Left forelimb (tissue), 1 donor: ENCODE data around the gene OLFML2A.
A peak's percentile ranks its signal among the peaks of the same experiment; 100 is the strongest.

ENCODE experiments used
- DNase-seq: peaks from one replicate; pipeline ENCODE4 v3.0.0-alpha.2; 2018; ENCODE audit warnings: low spot score

Gene OLFML2A

DNA sequence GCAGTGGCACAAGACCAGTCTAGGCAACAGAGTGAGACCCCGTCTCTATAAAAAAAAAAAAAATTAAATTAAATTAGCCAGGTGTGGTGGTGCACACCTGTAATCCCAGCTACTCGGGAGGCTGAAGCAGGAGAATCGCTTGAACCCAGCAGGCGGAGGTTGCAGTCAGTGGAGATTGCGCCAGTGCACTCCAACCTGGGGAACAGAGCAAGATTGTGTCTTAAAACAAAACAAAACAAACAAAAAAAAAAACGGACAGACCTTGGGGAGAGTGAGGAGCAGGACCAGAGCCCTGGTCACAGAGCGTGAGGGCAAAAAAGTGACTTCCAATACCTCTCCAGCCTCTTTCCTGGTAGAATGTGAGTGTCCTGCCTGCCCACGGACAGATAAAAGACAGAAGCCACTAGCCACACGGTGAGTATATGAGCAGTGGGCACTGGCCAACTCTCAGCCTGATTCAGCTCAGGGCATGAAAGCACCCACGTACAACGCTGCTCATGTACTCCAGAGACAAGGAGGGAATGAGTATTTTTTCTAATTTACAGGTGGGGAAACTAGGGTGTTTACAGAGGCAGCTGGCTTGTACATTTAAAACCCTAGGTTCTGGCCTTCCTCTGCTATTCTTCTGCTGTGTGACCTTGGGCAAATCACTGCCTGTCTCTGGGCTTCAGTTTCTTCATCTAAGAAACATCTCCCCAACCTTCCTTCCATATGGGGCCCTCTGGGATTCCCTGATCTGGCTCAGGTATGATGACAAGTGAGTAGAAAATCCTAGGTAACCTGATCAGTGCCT lies 1.8 kb downstream of the OLFML2A start:
- DNase-seq, result no peak

DNA sequence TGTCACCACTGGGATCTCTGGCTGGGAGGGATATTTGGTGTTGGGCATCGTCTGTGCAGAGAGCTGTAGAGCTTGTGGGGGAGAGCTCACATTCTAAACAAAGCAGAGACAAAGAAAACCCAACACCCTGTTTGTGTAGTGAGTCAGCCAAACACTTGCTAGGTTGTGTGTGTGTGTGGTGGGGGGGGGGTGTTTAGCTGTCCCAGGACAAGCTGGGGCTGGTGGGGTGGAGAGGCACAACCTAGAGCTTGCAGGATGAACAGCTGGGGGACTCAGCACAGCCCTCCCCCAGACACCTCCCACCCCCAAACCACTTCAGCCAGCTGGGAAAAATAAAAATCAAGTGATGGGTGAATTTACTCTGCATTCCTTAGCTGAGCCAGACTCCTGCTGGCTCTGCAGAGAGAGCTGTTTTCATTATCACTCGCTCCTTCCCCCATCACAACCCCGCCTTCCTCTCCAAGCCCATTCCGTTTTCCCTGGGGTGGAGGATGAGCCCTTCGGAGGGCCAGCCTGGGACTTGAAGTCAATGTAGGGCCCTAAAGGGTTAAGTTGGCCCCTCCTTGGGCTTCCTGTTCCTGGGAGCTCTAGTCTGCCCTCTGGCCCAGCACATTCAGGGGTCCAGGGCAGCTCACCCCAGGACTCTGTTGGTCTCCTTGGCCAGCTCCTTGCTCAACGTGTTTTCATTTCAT lies 2.6 kb downstream of the OLFML2A start:
- no peak for DNase-seq

- no peak for DNase-seq
Observed at GRCh38 chr9:124780060-124780756, 3.3 kb downstream of the OLFML2A start.

GRCh38 chr9:124780757-124781151 lies 3.8 kb downstream of the OLFML2A start:
- DNase-seq, result no peak

DNA sequence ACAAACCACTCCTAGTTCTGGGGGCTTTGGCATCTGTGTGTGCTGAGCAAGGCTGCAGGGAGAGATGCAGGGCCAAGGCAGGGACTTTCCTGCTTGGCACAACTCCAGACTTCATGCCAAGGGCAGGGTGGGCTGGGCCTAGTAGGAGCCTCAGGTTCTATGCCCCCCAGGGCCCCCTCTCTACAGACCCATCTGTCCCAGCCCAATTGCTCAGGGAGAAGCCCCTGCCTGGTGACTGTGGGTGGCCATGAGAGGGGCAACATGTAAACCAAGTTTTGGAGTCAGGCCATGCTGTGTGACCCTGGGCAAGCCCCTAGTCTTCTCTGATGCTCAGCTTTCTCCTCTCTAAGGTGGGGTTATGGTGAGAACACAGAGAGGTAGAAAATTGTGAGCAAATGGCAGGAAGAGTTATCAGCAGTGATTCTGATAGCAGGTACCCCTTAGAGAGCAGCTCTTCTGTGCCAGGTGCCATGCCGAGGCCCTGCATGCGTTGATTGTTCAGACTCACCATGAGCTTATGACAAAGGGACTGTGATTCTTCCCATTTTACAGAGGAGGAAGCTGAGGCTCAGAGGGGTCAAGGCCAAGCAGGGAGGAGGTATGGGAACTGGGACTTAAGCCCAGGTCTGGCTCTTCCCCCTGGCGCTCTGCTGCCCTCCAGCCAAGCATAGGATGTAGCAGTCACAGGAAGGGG lies 5.2 kb downstream of the OLFML2A start:
- DNase-seq, result peak; percentile 26

DNA sequence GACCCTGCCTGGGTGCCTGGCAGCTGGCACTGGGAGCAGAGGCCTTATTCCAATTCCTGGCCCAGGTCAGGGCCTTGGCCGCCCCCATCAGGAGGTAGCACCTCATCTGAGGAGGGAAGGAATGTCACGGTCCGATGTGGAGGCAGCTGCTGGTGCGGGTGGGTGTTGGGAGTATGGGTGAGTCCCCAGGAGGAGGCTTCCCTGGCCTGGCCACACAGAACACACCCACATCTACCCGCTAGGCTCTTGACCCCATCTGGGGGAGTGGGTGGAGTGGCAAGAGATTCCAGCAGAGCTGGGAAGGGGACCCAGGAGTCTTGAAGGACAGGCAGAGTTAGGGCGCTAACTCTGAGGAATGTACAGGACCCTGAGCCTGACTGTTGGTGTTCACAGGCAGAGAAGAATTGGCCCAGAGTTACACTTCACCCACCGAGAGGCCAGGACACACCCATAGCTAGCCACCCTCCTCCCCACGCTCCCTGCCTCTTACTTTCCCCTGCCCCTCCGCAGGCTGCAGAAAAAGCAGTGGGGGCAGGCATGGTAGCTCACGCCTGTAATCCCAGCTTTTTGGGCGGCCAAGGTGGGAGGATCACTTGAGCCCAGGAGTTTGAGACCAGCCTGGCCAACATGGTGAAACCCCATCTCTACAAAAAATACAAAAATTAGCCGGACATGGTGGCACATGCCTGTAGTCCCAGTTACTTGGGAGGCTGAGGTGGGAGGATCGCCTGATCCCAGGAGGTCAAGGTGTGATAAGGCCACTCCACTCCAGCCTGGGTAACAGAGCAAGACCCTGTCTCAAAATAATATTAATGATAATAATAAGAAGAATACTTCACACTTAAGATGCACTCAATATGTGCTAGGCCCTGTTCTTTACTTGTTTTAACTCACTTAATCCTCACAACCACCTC lies 6.0 kb downstream of the OLFML2A start:
- peak; percentile 60 for DNase-seq

GRCh38 chr9:124783830-124784229 lies 6.9 kb downstream of the OLFML2A start:
- peak; percentile 11 for DNase-seq

- DNase-seq, result no peak
Observed at GRCh38 chr9:124784509-124784908, 7.6 kb downstream of the OLFML2A start.

DNA sequence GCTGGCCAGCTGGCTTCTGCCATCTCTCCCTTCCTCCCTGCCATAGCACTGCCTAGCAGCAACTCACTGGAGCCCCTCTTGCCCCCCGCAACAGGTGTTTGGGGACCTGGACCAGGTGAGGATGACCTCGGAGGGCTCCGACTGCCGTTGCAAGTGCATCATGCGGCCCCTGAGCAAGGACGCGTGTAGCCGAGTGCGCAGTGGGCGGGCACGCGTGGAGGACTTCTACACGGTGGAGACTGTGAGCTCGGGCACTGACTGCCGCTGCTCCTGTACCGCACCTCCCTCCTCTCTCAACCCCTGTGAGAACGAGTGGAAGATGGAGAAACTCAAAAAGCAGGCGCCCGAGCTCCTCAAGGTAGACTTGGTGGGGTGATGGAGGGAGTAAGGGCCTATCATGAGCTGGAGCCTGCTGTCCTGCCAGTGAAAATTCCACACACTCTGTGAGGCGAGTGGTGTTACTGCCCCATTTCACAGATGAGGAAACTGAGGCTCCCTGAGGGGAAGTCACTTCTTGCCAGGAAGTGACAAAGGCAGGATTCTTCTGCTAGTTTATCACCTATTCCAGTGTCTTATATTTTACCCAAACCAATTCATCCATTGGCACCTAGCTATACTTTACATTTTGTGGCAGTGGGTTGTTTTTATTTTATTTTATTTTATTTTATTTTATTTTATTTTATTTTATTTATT lies 10.1 kb downstream of the OLFML2A start:
- peak; percentile 18 for DNase-seq

- DNase-seq, result no peak
Observed at GRCh38 chr9:124788542-124789217, 11.7 kb downstream of the OLFML2A start.

DNA sequence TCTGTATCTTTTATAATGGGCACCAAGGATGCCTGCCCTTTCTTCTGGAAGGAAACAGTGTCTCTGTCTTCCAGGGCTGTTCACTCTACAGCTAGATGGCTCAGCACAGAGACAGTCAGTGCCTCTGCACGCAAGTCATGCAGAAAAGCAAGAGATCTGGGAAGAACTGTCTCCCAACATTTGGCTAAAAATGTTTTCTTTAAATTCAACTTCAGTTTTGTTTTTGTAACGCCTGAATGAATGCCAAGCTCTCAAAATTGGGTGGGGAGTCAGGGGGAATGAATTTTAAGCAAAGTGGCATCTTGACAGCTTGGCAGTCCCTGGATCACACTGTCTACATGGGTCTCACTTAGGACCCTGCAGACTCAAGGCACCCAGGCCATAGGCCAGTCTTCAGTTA lies 12.6 kb downstream of the OLFML2A start:
- DNase-seq, result peak; percentile 9

DNA sequence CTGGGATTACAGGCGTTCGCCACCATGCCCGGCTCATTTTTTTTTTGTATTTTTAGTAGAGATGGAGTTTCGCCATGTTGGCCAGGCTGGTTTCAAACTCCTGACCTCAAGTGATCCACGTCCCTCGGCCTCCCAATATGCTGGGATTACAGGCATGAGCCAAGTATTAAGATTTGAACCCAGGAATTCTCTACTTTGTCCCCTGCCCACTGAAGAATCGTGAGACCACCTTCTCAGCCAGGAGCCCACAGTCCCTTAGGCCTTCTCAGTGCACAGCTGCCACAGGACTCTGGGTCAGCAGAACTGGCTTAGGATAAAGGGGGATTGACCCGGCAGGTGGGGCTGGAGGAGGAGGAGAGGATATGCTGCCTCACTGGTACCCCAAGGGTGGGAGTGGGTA lies 13.4 kb downstream of the OLFML2A start:
- DNase-seq, result peak; percentile 12

DNA sequence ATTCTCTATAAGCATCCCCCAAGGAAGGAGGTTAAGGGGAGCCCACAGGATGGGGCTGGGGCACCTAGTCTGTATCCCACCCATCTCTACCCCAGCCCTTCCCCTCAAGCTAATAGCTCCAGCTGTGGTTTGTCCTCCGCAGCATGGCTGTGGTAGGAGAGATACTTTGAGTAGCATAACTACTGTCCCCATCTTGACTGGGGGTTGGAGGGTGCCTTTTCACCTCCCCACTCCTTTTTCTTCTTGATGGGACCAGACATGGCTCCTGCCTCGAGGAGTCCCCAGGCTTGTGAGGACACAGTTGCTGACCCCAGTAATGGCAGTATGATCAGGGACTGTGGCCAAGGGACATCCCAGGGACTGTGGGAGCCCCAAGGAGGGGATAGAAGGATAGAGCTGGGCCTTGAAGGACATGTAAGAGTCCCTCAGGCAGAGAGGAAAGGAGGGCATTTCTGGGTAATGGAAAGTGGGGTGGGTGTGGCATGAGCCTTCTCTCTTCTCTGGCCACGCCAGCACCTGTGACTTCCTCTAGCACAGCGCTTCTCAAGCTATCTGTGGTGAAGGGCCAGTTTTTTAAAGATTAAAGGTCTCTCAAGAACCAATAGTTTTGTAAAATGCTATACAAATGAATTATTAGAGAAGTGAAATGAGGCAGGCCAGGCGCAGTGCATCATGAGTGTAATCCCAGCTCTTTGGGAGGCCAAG lies 14.0 kb downstream of the OLFML2A start:
- peak; percentile 50 for DNase-seq

- DNase-seq, result no peak
Observed at GRCh38 chr9:124792257-124793014, 15.5 kb downstream of the OLFML2A start.

DNA sequence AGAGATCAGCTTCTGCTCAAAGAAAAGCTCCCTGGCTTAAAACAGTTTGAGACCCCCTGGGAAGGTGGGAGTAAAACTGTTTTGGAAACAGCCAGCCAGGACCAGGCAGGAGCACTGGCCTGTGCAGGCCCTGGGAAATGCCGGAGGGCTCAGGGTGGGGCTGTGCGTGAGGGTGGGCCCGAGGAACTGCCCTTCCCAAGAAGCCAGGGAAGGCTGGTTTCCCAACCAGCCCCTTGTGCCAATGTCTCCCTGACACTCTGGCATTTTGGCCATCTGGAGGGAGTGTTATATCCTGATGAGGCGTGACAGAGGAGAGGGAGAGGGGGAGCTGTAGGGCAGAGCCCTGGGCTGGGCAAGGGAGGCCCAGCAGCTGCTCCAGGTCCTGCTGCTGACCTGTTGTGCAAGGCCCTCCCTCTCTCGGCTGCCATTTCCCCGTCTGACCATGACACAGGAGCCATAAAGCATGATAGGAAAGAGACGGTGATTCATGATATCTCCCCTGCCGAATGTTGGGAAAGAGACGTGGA lies 16.1 kb downstream of the OLFML2A start:
- no peak for DNase-seq

DNA sequence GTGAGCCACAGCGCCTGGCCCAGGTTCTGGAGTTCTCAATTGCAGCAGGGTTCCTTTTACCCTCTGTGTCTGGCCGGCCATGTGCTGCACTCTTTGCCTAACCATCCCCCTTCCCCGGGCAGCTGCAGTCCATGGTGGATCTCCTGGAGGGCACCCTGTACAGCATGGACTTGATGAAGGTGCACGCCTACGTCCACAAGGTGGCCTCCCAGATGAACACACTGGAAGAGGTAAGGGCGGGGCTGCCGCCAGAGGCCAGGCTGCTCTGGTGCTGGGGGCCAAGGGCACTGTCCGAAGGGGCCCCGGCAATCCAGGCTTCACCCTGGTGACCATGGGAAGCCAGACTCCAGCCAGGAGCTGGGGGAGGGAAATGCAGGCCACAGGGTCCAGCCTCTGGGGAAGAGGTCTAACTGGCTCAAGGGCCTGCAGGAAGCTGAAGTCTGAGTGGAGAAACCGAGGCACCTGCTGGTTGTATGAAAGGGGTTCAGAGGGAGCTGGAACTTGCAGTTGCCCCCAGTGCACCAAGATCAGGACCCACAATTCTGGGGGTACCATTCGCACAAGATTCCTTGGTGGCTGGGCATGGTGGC lies 18.1 kb downstream of the OLFML2A start:
- no peak for DNase-seq

GRCh38 chr9:124795881-124796431 lies 19.0 kb downstream of the OLFML2A start:
- no peak for DNase-seq
